MM.1S (cell line): ENCODE data around the gene DPP6.

Experiments
- CTCF ChIP-seq: fragments of 300-600 bp; sonication (generic); IDR thresholded peaks from 2 replicates; pipeline ENCODE4 v1.5.1; 2016; ENCODE audit warnings: antibody characterized with exemption, low read length, mixed read lengths
- EZH2 ChIP-seq: fragments of 300-600 bp; sonication (generic); optimal IDR thresholded peaks from 2 replicates; pipeline ENCODE3; 2017; ENCODE audit warnings: low read depth, mild to moderate bottlenecking, antibody characterized with exemption, low read length, mixed read lengths
- EZH2phosphoT487 ChIP-seq: fragments of 300-600 bp; sonication (generic); IDR thresholded peaks from 2 replicates; pipeline ENCODE4 v1.6.1; 2018; ENCODE audit warnings: antibody characterized with exemption, low read length

- TF ChIP-seq CTCF (no peak), EZH2 (no peak), EZH2phosphoT487 (no peak)
Observed at GRCh38 chr7:154775681-154776080, 723.5 kb downstream of the DPP6 start.
